GM12878 (cell line): ENCODE results near the gene C1QBP. TPM values are rescaled to one million over a fixed set of nuclear protein-coding genes. Genes with fewer than 3 reads are reported as not detected.

ENCODE experiments used
- ATAC-seq: fragments of 200-7000 bp; cut with Tn5 transposase; 3 replicates; pipeline ENCODE4 v1.9.1; 2020; ENCODE audit warnings: mild to moderate bottlenecking, moderate library complexity
- BruUV-seq: library from RNA; stranded (reverse); fragments of 400-500 nt; replicated peaks from 2 replicates; lab custom pipeline; 2021; lab: Mats Ljungman, UMichigan
- CTCF ChIA-PET: fragments of 300-600 bp; sonication (Branson Sonifier 250); formaldehyde crosslinking; extraction: SDS; loops from one replicate; lab custom pipeline; 2021; ENCODE audit warnings: inconsistent platforms; lab: Yijun Ruan, JAX
- POLR2A ChIA-PET: fragments of 350-600 bp; formaldehyde crosslinking; extraction: SDS; loops from one replicate; lab custom pipeline; 2021; ENCODE audit warnings: inconsistent platforms; lab: Charles Lee
- RAD21 ChIA-PET: fragments of 300-600 bp; sonication (Branson Sonifier 250); formaldehyde crosslinking; loops from one replicate; lab custom pipeline; 2023; ENCODE audit warnings: antibody characterized with exemption; ENCODE audit not compliant: unreplicated experiment; lab: Charles Lee
- SMC1A ChIA-PET: fragments of 300-600 bp; sonication (Branson Sonifier 250); formaldehyde crosslinking; loops from one replicate; lab custom pipeline; 2023; ENCODE audit not compliant: unreplicated experiment, uncharacterized antibody; lab: Charles Lee
- DNase-seq: peaks from one replicate; pipeline ENCODE4 v3.0.0-alpha.2; 2011; ENCODE audit warnings: low read depth, low spot score
- FAIRE-seq: peaks from 3 replicates; lab custom pipeline; 2011; peaks lifted over from hg19 to GRCh38; lab: Jason Lieb, UNC
- H2AFZ ChIP-seq: 2 replicates; pipeline ENCODE4 v1.6.0; 2011; ENCODE audit warnings: low read depth, low read length, control low read depth; ENCODE audit not compliant: control insufficient read depth
- H3K27ac ChIP-seq: 2 replicates; pipeline ENCODE4 v1.5.1; 2011; ENCODE audit warnings: control low read depth; ENCODE audit not compliant: control insufficient read depth, insufficient read depth
- H3K27me3 ChIP-seq, 2 experiments: replicated peaks in 1 of 2; 2 replicates each; pipeline versions ENCODE4 v1.6.0 to v1.6.1; 2011; ENCODE audit warnings: low read length in 1 of 2; ENCODE audit not compliant: control insufficient read depth in 2 of 2, insufficient read depth in 2 of 2
- H3K36me3 ChIP-seq, 2 experiments: 2 replicates each; pipeline ENCODE4 v1.5.1; 2011; ENCODE audit warnings: low read length in 1 of 2; ENCODE audit not compliant: control insufficient read depth in 2 of 2, insufficient read depth in 2 of 2
- H3K4me1 ChIP-seq: 2 replicates; pipeline ENCODE4 v1.6.1; 2011; ENCODE audit warnings: mild to moderate bottlenecking, low read length, moderate library complexity, mixed read lengths; ENCODE audit not compliant: control insufficient read depth, insufficient read depth
- H3K4me2 ChIP-seq: 2 replicates; pipeline ENCODE4 v1.6.0; 2011; ENCODE audit warnings: control low read depth; ENCODE audit not compliant: control insufficient read depth, insufficient read depth
- H3K4me3 ChIP-seq: fragments of 200-600 bp; sonication (generic); 2 replicates; pipeline ENCODE4 v1.5.1; 2016
- H3K79me2 ChIP-seq: 2 replicates; pipeline ENCODE4 v1.6.0; 2011; ENCODE audit warnings: low read length; ENCODE audit not compliant: control insufficient read depth, insufficient read depth
- H3K9ac ChIP-seq: 2 replicates; pipeline ENCODE4 v1.8.0; 2011; ENCODE audit warnings: low read length, control low read depth, mixed read lengths; ENCODE audit not compliant: control insufficient read depth, insufficient read depth
- H3K9me3 ChIP-seq: replicated peaks from 3 replicates; pipeline ENCODE4 v1.5.1; 2011; ENCODE audit warnings: mild to moderate bottlenecking, low read length; ENCODE audit not compliant: control insufficient read depth, insufficient read depth
- H4K20me1 ChIP-seq: 2 replicates; pipeline ENCODE4 v1.6.0; 2011; ENCODE audit not compliant: control insufficient read depth, insufficient read depth
- BACH1 ChIP-seq: fragments of 450-650 bp; IDR thresholded peaks from 2 replicates; pipeline ENCODE4 v1.6.1; 2017; ENCODE audit warnings: mild to moderate bottlenecking, borderline replicate concordance
- DPF2 ChIP-seq: fragments of 450-650 bp; IDR thresholded peaks from 2 replicates; pipeline ENCODE4 v1.6.1; 2017; ENCODE audit warnings: mild to moderate bottlenecking
- FOXK2 ChIP-seq: fragments of 450-650 bp; IDR thresholded peaks from 2 replicates; pipeline ENCODE4 v1.6.1; 2017; ENCODE audit warnings: mild to moderate bottlenecking, moderate library complexity
- IRF4 ChIP-seq: IDR thresholded peaks from 2 replicates; pipeline ENCODE4 v1.6.1; 2011; ENCODE audit warnings: low read depth, low read length
- KLF5 ChIP-seq: fragments of 450-650 bp; IDR thresholded peaks from 2 replicates; pipeline ENCODE4 v1.6.1; 2014; ENCODE audit warnings: mild to moderate bottlenecking; ENCODE audit not compliant: partially characterized antibody
- PAX8 ChIP-seq: fragments of 450-650 bp; IDR thresholded peaks from 2 replicates; pipeline ENCODE4 v1.6.1; 2017; ENCODE audit warnings: mild to moderate bottlenecking, moderate library complexity
- WGBS: methylation state at CpG from one replicate; pipeline ENCODE4 v1.1.6; 2016; ENCODE audit warnings: low lambda C conversion rate; ENCODE audit not compliant: insufficient replicate concordance, insufficient coverage; ENCODE audit errors: missing lambda C conversion rate; 5-methylcytosine and 5-hydroxymethylcytosine counted together
- in situ Hi-C: fragments of 300-500 bp; cut with MboI; formaldehyde crosslinking; loops from 9 replicates; pipeline ENCODE4 v1.14.3; 2018; ENCODE audit warnings: mixed read lengths
- intact Hi-C: fragments of 100-400 bp; cut with micrococcal nuclease; formaldehyde crosslinking; loops from one replicate; pipeline ENCODE4 v1.14.2; 2022; ENCODE audit not compliant: unreplicated experiment
- polyA plus RNA-seq, 11 experiments: library from polyadenylated mRNA; depleted of rRNA in 4 of 11; unstranded in 6 of 11; stranded (reverse) in 5 of 11; fragments of >200 nt; fragmentation: Nextera tagmentation in 4 of 11; fragmentation: Illumina TruSeq in 1 of 11; extraction: Ambion mirVana in 4 of 11; extraction: Trizol in 1 of 11; gene quantifications; 1 replicate in 1 of 11; 2 replicates in 10 of 11; pipeline versions ENCODE4 v1.2.1 to v1.2.3, GENCODE V29; 2011 to 2016; ENCODE audit warnings: inconsistent platforms in 2 of 11, missing spikeins in 2 of 11, low read depth in 1 of 11
- total RNA-seq, 4 experiments: library from RNA; depleted of rRNA in 3 of 4; stranded (reverse); fragments of >200 nt in 3 of 4; fragmentation: Illumina TruSeq in 1 of 4; extraction: Trizol in 1 of 4; gene quantifications; 2 replicates each; pipeline versions ENCODE4 v1.2.1 to v1.2.3, GENCODE V29; 2013 to 2021
- TF ChIP-seq, protein P1 (sequence below): fragments of 450-650 bp; IDR thresholded peaks from 2 replicates; pipeline ENCODE4 v1.6.1; 2017; ENCODE audit warnings: mild to moderate bottlenecking
- TF ChIP-seq, protein P2 (sequence below): IDR thresholded peaks from 2 replicates; pipeline ENCODE4 v1.6.1; 2011; ENCODE audit warnings: borderline replicate concordance, low read depth, mild to moderate bottlenecking, moderate library complexity, low read length; ENCODE audit not compliant: insufficient read depth, poor library complexity, severe bottlenecking
- TF ChIP-seq, protein P3 (sequence below): fragments of 450-650 bp; IDR thresholded peaks from 2 replicates; pipeline ENCODE4 v1.6.1; 2014; ENCODE audit warnings: mild to moderate bottlenecking

The C1QBP gene
- total and polyA plus RNA-seq, 10 of the 15 experiments (the other 5 are each of a cell fraction or from before 2014, with no cell fraction given): 124 to 989 (median 429) TPM

DNA sequence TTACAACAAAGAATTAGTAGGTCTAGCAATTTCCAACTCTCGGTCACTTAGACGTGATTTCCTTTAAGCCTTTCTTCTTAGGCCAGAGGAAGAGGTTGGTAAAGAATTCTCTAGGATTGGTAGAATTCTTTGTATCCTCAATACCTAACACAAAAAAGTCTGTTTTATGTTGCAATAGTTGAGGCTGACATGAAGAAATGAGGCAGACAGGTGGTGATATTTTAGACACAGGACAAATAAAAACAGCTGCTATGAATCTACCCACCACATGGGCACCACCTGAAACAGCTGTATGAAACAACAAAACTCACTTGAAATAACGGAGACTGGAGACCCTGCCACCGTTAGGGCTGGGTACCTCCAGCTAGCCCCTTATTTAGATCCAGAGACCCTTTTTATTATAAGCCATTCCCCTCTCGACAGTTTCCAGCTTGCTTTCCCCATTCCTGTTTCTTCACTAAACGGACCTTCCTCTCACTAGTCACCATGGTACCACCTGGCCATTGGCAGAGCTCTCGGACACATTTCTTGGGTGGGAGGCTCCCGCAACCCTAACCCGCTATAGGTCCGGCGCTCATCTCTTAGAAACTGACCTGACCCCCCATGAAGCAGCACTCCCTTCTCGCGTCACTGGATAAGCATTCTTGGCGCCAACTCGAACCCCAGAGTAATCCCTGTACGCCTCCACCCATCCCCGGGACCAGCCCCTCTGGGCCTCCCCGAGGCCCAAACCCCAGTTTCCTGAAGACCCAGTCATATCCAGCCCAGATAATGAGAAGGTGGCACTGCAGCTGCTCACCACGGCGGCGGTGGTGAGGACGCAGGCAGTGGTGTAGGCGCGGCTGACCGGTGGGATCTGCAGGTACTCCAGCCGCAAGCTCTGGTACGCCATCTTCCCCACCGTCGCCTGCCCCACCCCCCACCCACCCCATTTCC lies 46.6 kb upstream of the C1QBP start, which contains the start of gene DERL2 (continued):
- TF ChIP-seq BACH1 (peak; percentile 72), KLF5 (no peak)

DNA sequence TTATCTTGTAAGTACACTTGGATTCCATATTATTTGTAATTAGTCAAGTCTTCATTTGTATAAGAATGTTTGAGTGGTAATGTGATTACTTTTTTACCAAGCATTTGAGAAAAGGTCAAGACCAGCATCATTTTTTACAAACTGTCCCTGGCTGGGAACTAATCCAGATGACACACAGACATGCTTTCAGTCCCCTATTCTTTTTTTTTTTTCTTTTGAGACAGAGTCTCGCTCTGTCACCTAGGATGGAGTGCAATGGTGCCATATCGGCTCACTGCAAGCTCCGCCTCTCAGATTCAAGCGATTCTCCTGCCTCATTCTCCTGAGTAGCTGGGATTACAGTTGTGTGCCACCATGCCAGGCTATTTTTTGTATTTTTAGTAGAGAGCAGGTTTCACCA lies 42.5 kb upstream of the C1QBP start:
- ChIA-PET RAD21 (no interaction called here), SMC1A (interaction anchor here (1.2 kb wide), 1 partner anchor 11 kb away, joined by 4 read pairs; no protein-coding TSS in a partner anchor), CTCF (no interaction called here), POLR2A (no interaction called here)
- H3K4me2 ChIP-seq: no peak overlapping the region
- no TSS peak for BruUV-seq
- no peak for FAIRE-seq
- no peaks in the 10 kb centered on the region for H3K9me3 ChIP-seq
- no peak for ATAC-seq
- H2AFZ ChIP-seq: no peak overlapping the region
- H3K4me1 ChIP-seq: peaks cover 7% of the 10 kb centered on the region; the same call in 1 of the 2 replicates
- no peak overlapping the region for H3K9ac ChIP-seq
- DNase-seq: no peak
- peaks cover 9 to 25% of the 10 kb centered on the region in 2 experiments; a peak in 3 of 4 replicates for H3K36me3 ChIP-seq
- H3K27ac ChIP-seq: no peak overlapping the region
- no peaks in the 10 kb centered on the region for H4K20me1 ChIP-seq
- WGBS: 92% methylated on average over 4 of the region's 4 CpGs
- intact Hi-C loops (no loop called here), in situ Hi-C loops (no loop called here)
- H3K27me3 ChIP-seq: no peaks in the 10 kb centered on the region
- peaks cover 33% of the 10 kb centered on the region for H3K79me2 ChIP-seq
- H3K4me3 ChIP-seq: no peak overlapping the region
- TF ChIP-seq DPF2: no peak

DNA sequence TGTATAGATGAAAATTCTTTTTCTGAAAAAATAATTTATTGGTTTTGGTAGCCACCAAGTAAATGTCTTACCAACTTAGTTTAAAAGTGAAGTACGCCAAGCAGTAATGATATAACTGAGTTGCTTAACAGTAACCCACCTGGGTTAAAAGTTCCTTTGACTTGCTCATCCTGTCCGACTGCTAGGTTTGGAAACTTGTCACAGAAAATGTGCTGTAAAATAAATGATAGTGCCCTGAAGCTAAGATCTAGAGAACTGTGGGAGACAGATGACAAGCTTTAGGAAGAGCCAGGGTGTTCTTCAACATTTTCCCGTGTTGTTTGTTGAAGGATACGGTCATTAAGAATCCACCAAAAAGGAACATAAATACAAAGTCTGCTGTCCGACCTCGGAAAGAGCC lies 42.0 kb upstream of the C1QBP start:
- DNase-seq (no peak), FAIRE-seq (no peak), ATAC-seq (no peak)
- Histone ChIP-seq H3K79me2 (peaks cover 33% of the 10 kb centered on the region), H2AFZ (no peak overlapping the region), H3K27ac (no peak overlapping the region), H3K4me1 (peaks cover 7% of the 10 kb centered on the region; the same call in 1 of the 2 replicates), H3K27me3 (no peaks in the 10 kb centered on the region), H3K9ac (no peak overlapping the region), H3K36me3 (peaks cover 9 to 25% of the 10 kb centered on the region in 2 experiments; a peak in 3 of 4 replicates), H3K9me3 (no peaks in the 10 kb centered on the region), H4K20me1 (no peaks in the 10 kb centered on the region), H3K4me3 (no peak overlapping the region), H3K4me2 (no peak overlapping the region)
- CTCF ChIA-PET: interaction anchor here (1.0 to 1.2 kb wide), 2 partner anchors 10 to 12 kb away, joined by 5 read pairs; partner anchors contain the start of gene DHX33
- intact Hi-C loops (no loop called here), in situ Hi-C loops (no loop called here)
- RAD21 ChIA-PET: no interaction called here
- SMC1A ChIA-PET: interaction anchor here (1.2 kb wide), 1 partner anchor 10 kb away, joined by 4 read pairs; no protein-coding TSS in a partner anchor
- no TSS peak for BruUV-seq
- POLR2A ChIA-PET: no interaction called here
- WGBS: 97% methylated on average over 6 of the region's 6 CpGs
- TF ChIP-seq FOXK2 (no peak), IRF4 (no peak), PAX8 (no peak)
- TF ChIP-seq, protein P1, sequence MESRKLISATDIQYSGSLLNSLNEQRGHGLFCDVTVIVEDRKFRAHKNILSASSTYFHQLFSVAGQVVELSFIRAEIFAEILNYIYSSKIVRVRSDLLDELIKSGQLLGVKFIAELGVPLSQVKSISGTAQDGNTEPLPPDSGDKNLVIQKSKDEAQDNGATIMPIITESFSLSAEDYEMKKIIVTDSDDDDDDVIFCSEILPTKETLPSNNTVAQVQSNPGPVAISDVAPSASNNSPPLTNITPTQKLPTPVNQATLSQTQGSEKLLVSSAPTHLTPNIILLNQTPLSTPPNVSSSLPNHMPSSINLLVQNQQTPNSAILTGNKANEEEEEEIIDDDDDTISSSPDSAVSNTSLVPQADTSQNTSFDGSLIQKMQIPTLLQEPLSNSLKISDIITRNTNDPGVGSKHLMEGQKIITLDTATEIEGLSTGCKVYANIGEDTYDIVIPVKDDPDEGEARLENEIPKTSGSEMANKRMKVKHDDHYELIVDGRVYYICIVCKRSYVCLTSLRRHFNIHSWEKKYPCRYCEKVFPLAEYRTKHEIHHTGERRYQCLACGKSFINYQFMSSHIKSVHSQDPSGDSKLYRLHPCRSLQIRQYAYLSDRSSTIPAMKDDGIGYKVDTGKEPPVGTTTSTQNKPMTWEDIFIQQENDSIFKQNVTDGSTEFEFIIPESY: no peak
- TF ChIP-seq, protein P2, sequence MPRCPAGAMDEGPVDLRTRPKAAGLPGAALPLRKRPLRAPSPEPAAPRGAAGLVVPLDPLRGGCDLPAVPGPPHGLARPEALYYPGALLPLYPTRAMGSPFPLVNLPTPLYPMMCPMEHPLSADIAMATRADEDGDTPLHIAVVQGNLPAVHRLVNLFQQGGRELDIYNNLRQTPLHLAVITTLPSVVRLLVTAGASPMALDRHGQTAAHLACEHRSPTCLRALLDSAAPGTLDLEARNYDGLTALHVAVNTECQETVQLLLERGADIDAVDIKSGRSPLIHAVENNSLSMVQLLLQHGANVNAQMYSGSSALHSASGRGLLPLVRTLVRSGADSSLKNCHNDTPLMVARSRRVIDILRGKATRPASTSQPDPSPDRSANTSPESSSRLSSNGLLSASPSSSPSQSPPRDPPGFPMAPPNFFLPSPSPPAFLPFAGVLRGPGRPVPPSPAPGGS: no peak
- TF ChIP-seq, protein P3, sequence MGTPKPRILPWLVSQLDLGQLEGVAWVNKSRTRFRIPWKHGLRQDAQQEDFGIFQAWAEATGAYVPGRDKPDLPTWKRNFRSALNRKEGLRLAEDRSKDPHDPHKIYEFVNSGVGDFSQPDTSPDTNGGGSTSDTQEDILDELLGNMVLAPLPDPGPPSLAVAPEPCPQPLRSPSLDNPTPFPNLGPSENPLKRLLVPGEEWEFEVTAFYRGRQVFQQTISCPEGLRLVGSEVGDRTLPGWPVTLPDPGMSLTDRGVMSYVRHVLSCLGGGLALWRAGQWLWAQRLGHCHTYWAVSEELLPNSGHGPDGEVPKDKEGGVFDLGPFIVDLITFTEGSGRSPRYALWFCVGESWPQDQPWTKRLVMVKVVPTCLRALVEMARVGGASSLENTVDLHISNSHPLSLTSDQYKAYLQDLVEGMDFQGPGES: no peak
